ENCODE measurements around the gene DLG5.
"Not testable (repeated sequence)": the region's sequence is repeated elsewhere in the genome, so short reads cannot be mapped to it uniquely, and the experiment has no call there.

The DLG5 gene

DNA sequence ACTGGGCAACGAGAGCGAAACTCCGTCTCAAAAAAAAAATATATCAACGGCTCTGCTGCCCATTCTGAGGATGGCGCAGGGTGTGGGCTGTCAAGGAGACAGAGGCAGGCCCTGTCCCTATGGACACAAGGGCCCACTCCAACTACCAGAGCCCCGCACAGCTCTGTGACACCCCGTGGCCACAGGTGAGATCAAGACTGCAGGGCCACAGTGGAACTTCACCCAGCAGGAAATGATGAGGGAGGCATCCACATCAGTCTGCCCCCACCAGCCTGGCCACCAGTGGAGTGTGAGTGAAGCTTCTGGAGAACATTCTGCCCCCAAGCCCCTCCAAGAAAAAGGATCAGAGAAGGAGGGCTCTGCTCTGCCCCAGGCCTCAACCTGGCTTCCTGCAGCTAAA, 136.7 kb downstream of the DLG5 start:
- no peak for DNase-seq

DNA sequence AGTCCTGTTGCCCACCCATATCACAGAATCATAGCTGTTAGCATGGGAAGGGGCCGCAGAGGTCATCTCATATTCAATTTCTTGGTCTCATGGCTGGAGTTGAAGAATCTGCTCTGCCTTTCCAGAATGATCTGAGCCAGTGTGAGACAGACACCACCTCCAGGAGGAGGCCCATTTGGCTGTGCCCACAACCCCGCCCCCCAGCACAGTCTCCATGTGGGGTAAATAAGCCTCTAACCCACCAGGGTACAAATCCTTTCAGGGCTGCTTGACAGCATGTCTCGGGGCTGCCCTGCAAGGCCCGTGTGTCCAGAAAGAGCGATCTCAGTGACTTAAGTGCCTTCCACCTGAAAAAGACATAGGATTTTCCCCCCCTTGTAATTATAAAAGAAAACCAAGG, 137.5 kb downstream of the DLG5 start:
- DNase-seq, result no peak

- no peak for DNase-seq
These were observed 138.0 kb downstream of the DLG5 start for GRCh38 chr10:77788496-77789010.

- DNase-seq, result no peak
These were observed 139.1 kb downstream of the DLG5 start for GRCh38 chr10:77787440-77787839.

- DNase-seq, result no peak
These were observed 141.7 kb downstream of the DLG5 start for GRCh38 chr10:77784856-77785255.

GRCh38 chr10:77782328-77783061, 144.1 kb downstream of the DLG5 start:
- DNase-seq, result no peak

DNA sequence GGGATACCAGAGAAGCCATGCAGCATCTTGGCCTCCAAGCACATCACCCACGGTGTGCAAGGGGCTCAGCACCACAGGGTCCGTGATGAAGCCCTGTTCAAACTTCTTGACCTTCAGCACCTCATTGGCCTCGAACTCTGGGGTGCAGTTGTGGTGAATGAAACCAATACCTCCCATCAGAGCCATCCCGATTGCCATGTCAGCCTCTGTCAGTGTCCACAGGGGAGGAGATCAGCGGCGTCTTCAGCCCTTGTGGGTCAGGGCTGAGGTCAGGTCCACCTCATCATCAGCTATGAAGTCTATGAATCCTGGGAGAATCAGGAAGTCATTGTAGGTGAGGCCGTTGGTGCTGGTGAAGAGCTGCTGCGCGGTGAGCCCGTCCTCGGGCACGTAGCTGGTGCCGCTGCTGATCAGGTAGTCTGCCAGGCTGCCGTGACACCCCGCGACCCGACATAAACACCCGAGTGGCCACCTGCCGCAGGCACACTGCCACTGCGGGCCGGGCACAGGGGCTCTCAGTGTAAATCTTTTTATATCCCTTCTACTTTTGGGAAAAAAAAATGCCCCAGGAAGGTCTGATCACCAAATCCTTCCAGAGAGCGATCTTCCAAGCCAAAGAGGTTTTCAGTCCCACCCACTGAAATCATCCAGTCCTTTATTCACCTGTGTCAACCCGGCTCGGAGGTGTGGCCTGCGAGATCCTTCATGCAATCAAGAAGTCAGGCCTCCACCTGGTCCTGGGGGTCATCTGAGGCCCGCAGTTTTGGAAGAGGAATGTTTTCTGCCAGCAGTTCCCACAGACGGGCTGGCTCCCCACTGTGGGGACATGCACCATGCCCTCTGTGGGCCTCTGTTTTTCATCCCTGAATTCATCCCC, 144.9 kb downstream of the DLG5 start:
- DNase-seq, result no peak

- DNase-seq, result no peak
These were observed 146.4 kb downstream of the DLG5 start for GRCh38 chr10:77780180-77780579.

GRCh38 chr10:77776487-77776886, 150.1 kb downstream of the DLG5 start:
- DNase-seq, result no peak

DNA sequence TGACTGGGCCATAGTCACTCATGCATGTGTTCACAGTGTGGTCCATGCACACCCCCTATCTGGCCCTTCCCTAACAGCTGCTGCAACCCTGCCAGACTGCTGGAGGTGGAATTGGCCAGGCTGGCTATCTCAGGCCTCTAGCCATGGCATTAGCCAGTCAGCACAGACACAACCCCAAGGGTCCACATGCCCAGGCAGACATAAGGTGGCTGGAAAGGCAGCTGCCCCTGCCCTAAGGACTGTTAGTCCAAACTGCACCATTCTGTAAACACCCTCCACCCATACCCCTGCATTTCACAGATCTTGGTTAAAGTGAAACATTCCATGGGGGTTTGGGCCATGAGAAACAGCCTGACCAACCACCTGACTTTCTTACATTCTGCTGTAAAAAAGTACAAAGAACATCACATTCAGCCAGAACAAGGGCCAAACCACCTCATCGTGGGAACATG, 151.6 kb downstream of the DLG5 start:
- DNase-seq, result no peak

DNA sequence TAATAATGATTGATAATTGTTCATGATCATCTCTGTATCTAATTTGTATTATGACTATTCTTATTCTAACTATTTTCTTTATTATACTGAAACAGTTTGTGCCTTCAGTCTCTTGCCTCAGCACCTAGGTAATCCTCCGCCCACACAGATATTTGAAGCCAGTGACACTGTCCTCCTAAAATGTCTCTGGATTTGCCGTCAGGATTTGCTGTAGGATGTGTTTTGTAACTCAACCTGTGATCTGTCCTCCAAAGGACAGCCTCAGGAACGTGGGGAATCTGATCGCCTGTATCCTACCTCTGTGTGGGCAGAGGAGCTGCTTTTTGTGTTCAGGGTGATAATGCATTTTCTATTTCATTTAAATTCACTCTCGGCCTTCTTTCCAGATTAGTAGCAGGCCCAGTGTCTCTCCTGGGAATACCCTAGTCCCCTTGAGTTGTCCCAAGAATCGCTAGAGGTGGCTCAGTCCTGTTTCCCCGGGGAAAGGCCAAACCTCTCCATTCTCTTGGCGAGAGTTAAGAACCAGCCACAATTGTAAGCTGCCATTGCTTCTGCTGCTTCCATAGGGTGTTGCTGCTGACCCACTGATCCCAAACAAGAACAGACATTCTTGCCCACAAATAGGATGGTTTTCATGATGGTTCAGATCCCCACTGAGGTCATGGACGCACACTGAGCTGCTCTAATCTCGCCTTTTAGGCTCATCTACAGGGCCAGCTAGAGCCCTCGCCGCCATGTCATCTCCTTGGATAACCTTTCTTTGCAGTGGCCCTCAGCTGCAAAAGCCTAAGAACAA, 152.7 kb downstream of the DLG5 start:
- DNase-seq, result no peak

GRCh38 chr10:77772852-77773600, 153.5 kb downstream of the DLG5 start:
- not testable (repeated sequence) for DNase-seq

DNA sequence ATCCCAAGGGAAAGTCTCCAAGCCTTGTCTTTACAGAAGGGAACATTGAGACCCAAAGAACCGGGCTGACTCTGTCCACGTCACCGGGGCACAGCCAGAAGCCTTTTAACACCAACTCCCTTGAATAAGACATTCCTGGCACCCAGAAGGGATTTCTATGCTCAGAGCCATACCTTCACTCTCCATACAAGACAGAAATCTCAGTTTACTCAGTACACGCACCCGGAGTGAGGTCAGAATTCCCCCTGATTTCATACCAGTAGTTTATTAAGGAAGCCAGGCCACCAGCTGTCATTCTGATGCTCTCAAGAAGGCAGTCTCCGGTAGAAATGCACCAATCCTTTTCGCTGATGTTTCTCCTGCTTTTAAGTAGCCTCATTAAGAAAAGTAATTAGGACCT, 154.7 kb downstream of the DLG5 start:
- no peak for DNase-seq

GRCh38 chr10:77771450-77771849, 155.1 kb downstream of the DLG5 start:
- DNase-seq, result no peak

DNA sequence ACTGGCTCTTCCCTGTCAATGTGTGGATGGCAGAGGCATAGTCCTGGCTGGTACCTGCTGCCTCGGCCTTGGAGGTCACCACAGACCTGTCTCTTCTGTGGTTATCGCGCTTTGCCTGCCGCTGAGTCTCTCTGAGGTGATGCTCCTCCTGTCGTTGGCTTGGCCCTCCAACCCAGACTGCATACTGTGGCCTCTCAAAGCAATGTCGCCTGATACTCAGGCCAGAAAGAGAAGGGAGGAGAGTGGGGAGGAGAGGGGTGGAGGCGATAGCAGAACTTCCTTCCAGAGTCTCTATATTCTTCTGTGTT, 155.7 kb downstream of the DLG5 start:
- DNase-seq, result no peak

- no peak for DNase-seq
These were observed 156.3 kb downstream of the DLG5 start for GRCh38 chr10:77770081-77770867.

DNA sequence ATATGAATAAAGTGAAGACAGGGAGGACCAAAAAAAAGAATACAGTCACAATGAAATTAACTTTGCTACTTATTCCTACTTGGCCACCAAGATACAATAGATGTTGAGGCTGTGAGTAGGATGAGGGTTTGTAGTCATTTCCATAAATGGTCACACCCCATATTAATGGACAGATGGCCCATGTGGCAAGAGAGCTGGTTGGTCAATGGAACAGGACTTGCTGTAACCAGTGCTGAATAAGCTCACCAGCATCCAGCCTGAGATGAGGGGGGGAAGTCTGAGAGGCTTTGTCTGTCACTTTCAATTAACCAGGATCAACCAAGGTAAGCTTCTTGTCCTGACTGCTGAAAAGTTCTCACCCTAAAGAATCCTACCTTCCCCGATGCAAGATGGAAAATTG, 158.5 kb downstream of the DLG5 start:
- DNase-seq, result no peak

DNA sequence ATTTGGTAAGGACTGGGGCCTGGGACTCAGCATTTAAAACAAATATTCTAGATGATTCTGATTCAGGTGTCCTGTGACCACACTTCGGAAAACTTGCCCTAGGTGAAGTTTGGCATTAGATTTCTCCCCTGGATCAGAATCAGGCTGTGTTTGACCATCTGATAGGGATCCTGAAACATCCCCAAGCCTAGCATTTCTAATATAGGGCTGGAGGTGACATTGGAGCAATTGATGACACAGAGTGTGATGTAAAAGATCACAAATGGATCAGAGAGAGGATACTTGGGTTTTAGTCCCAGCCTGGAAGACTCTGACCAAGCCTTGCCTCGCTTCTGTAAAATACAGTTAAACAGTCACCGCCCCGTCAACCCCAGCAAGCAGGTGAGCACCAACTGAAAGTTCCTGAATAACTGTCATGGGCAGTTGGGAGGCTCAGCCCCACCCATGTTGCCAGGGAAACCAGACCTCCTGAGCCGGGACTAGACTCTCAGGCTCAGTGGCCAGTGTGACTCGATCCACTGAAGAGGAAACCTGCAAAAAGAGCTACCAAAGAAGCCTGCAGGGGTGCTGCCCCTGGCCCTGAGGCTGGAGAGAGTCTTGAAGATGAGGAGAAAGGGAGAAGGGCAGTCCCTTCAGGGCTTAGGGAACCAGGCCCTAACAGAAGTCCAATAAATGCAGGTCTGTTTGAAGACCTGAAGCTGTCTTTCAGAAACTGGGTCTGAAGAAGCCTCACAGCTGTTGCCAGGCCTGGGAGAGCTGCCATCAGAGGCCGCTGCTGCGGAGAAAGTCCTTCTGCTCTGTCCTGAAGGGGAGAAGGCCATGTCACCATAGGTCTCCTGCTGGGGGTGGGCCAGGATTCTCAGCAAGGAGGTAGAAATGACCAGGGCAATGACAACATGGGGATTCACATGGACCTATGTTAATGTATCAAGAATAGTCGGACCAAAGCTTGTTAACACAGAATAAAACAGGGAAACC, 162.8 kb downstream of the DLG5 start:
- no peak for DNase-seq

DNA sequence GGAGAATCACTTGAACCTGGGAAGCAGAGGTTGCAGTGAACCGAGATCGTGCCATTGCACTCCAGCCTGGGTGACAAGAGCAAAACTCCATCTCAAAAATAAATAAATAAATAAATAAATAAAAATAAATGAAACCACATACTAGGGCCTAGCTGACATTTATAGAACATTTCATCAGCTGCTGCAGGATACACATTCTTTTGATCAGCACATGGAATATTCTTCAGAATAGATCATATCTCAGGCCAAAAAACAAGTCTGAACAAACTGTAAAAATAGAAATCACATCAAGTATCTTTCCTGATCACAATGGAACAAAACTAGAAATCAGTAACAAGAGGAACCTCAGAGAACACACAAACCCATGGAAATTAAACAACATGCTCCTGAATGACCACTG, 168.1 kb downstream of the DLG5 start:
- DNase-seq, result not testable (repeated sequence)
